Calu3 (cell line): Measurements from ENCODE around the gene FAM156A. TPM values are rescaled to one million over a fixed set of nuclear protein-coding genes. Genes with fewer than 3 reads are reported as not detected.
A peak's percentile ranks its signal among the peaks of the same experiment; 100 is the strongest.
"Not testable (repeated sequence)": the region's sequence is repeated elsewhere in the genome, so short reads cannot be mapped to it uniquely, and the experiment has no call there.

Experiments used
- Bru-seq: library from RNA; stranded (reverse); fragments of 400-500 nt; gene quantifications from one replicate; lab custom pipeline; 2021; lab: Mats Ljungman, UMichigan
- BruChase-seq, 2 experiments: library from RNA; stranded (reverse); fragments of 400-500 nt; gene quantifications; one replicate each; lab custom pipeline; 2021; lab: Mats Ljungman, UMichigan
- BruUV-seq: library from RNA; stranded (reverse); fragments of 400-500 nt; replicated peaks from 2 replicates; lab custom pipeline; 2021; lab: Mats Ljungman, UMichigan
- CTCF ChIA-PET: fragments of 300-600 bp; sonication (Branson Sonifier 250); formaldehyde crosslinking; loops from one replicate; lab custom pipeline; 2022; ENCODE audit warnings: antibody characterized with exemption; lab: Charles Lee
- DNase-seq: peaks from one replicate; pipeline ENCODE4 v3.0.0; 2022
- H3K27ac Mint-ChIP-seq: one replicate; pipeline ENCODE4 v1.8.0; 2022; ENCODE audit warnings: mixed read lengths; ENCODE audit not compliant: unreplicated experiment
- H3K27me3 Mint-ChIP-seq: one replicate; pipeline ENCODE4 v1.8.0; 2022; ENCODE audit warnings: mixed read lengths; ENCODE audit not compliant: unreplicated experiment
- H3K36me3 Mint-ChIP-seq: one replicate; pipeline ENCODE4 v1.8.0; 2022; ENCODE audit warnings: mild to moderate bottlenecking, moderate library complexity, mixed read lengths; ENCODE audit not compliant: insufficient read depth, unreplicated experiment
- H3K4me1 Mint-ChIP-seq: one replicate; pipeline ENCODE4 v1.8.0; 2022; ENCODE audit warnings: mild to moderate bottlenecking, low read depth, mixed read lengths; ENCODE audit not compliant: unreplicated experiment
- H3K4me3 Mint-ChIP-seq: one replicate; pipeline ENCODE4 v1.8.0; 2022; ENCODE audit warnings: mild to moderate bottlenecking, low read depth, moderate library complexity, mixed read lengths; ENCODE audit not compliant: unreplicated experiment
- H3K9me3 Mint-ChIP-seq: one replicate; pipeline ENCODE4 v1.8.0; 2022; ENCODE audit warnings: low read depth, mixed read lengths; ENCODE audit not compliant: unreplicated experiment
- CTCF ChIP-seq: fragments of 200-600 bp; IDR thresholded peaks from one replicate; pipeline ENCODE4 v1.8.0; 2022; ENCODE audit warnings: antibody characterized with exemption; ENCODE audit not compliant: unreplicated experiment
- intact Hi-C: fragments of 100-400 bp; cut with micrococcal nuclease; formaldehyde crosslinking; loops from one replicate; pipeline ENCODE4 v1.10.0; 2022; ENCODE audit not compliant: unreplicated experiment
- long read RNA-seq: library from polyadenylated mRNA; stranded (forward); transcript quantifications from one replicate; pipeline ENCODE4 v2.0.0, GENCODE V29; 2022
- total RNA-seq: library from RNA; stranded (reverse); gene quantifications from 2 replicates; pipeline ENCODE4 v1.2.3, GENCODE V29; 2022

Gene FAM156A
- total RNA-seq: 18.0 and 19.7 TPM in 2 replicates
- Bru-seq, nascent RNA: percentile 44 among the genes with signal in this experiment
- BruChase-seq, experiment 1, labeled RNA remaining after a 6-hour chase: percentile 73 among the genes with signal in this experiment
- percentile 65 among the genes with signal in this experiment for BruChase-seq, experiment 2, labeled RNA remaining after a 2-hour chase
- long read RNA-seq, transcript FAM156A-221 (3 exons, 3,757 nt): major isoform, 10 of 34 reads
- long read RNA-seq, partial matches to known transcripts: 1 of 34 reads
- long read RNA-seq, other reads (novel, unspliced or antisense): 19 of 34 reads

GRCh38 chrX:52958113-52958959, at the start of gene FAM156A:
TSS of gene FAM156A (minus strand) at chrX:52958518. CDS start at chrX:52948588, 9,930 bp downstream.
- H3K9me3 Mint-ChIP-seq, H3K4me3 Mint-ChIP-seq, CTCF ChIA-PET, H3K27ac Mint-ChIP-seq, H3K27me3 Mint-ChIP-seq, BruUV-seq, H3K36me3 Mint-ChIP-seq, H3K4me1 Mint-ChIP-seq, DNase-seq, intact Hi-C loops: not testable (repeated sequence)

GRCh38 chrX:53005327-53005726, 47.0 kb upstream of the FAM156A start:
- H3K27me3 Mint-ChIP-seq: peaks cover 78% of the 10 kb centered on the region
- no TSS peak for BruUV-seq
- TF ChIP-seq CTCF: no peak
- no peak for DNase-seq
- H3K4me3 Mint-ChIP-seq: no peak overlapping the region
- intact Hi-C loops: no loop called here
- no peak overlapping the region for H3K27ac Mint-ChIP-seq
- H3K36me3 Mint-ChIP-seq: no peaks in the 10 kb centered on the region
- no peaks in the 10 kb centered on the region for H3K9me3 Mint-ChIP-seq
- H3K4me1 Mint-ChIP-seq: peaks cover 8% of the 10 kb centered on the region
- CTCF ChIA-PET: no interaction called here

- H3K4me1 Mint-ChIP-seq: peaks cover 8% of the 10 kb centered on the region
- intact Hi-C loops: no loop called here
- H3K27me3 Mint-ChIP-seq: peaks cover 82% of the 10 kb centered on the region
- H3K9me3 Mint-ChIP-seq: no peaks in the 10 kb centered on the region
- no peak overlapping the region for H3K4me3 Mint-ChIP-seq
- H3K27ac Mint-ChIP-seq: no peak overlapping the region
- no TSS peak for BruUV-seq
- no peak for DNase-seq
- TF ChIP-seq CTCF: no peak
- CTCF ChIA-PET: no interaction called here
- H3K36me3 Mint-ChIP-seq: no peaks in the 10 kb centered on the region
These were observed 46.5 kb upstream of the FAM156A start for GRCh38 chrX:53004811-53005210.

GRCh38 chrX:53004038-53004437, 45.7 kb upstream of the FAM156A start:
- no TSS peak for BruUV-seq
- CTCF ChIA-PET: no interaction called here
- intact Hi-C loops: no loop called here

More at GRCh38 chrX:53004038-53004437, 45.7 kb upstream of the FAM156A start:
- no peaks in the 10 kb centered on the region for H3K9me3 Mint-ChIP-seq
- no peak for TF ChIP-seq CTCF
- H3K27me3 Mint-ChIP-seq: peaks cover 85% of the 10 kb centered on the region
- H3K4me1 Mint-ChIP-seq: peaks cover 8% of the 10 kb centered on the region
- H3K27ac Mint-ChIP-seq: no peak overlapping the region
- no peak overlapping the region for H3K4me3 Mint-ChIP-seq
- no peak for DNase-seq
- no peaks in the 10 kb centered on the region for H3K36me3 Mint-ChIP-seq
